ENCODE results near the gene LDB3.

The LDB3 gene

GRCh38 chr10:86659721-86660453, 8.4 kb upstream of the LDB3 start:
- no peak for DNase-seq (ENCODE audit: low read depth)
- TF ChIP-seq, protein P1, sequence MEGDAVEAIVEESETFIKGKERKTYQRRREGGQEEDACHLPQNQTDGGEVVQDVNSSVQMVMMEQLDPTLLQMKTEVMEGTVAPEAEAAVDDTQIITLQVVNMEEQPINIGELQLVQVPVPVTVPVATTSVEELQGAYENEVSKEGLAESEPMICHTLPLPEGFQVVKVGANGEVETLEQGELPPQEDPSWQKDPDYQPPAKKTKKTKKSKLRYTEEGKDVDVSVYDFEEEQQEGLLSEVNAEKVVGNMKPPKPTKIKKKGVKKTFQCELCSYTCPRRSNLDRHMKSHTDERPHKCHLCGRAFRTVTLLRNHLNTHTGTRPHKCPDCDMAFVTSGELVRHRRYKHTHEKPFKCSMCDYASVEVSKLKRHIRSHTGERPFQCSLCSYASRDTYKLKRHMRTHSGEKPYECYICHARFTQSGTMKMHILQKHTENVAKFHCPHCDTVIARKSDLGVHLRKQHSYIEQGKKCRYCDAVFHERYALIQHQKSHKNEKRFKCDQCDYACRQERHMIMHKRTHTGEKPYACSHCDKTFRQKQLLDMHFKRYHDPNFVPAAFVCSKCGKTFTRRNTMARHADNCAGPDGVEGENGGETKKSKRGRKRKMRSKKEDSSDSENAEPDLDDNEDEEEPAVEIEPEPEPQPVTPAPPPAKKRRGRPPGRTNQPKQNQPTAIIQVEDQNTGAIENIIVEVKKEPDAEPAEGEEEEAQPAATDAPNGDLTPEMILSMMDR (conservative IDR thresholded peaks at IDR 0.05; ENCODE audit: low read depth, low read length) = no peak
- no peak overlapping the region for H3K4me3 ChIP-seq (ENCODE audit: low read length)

DNA sequence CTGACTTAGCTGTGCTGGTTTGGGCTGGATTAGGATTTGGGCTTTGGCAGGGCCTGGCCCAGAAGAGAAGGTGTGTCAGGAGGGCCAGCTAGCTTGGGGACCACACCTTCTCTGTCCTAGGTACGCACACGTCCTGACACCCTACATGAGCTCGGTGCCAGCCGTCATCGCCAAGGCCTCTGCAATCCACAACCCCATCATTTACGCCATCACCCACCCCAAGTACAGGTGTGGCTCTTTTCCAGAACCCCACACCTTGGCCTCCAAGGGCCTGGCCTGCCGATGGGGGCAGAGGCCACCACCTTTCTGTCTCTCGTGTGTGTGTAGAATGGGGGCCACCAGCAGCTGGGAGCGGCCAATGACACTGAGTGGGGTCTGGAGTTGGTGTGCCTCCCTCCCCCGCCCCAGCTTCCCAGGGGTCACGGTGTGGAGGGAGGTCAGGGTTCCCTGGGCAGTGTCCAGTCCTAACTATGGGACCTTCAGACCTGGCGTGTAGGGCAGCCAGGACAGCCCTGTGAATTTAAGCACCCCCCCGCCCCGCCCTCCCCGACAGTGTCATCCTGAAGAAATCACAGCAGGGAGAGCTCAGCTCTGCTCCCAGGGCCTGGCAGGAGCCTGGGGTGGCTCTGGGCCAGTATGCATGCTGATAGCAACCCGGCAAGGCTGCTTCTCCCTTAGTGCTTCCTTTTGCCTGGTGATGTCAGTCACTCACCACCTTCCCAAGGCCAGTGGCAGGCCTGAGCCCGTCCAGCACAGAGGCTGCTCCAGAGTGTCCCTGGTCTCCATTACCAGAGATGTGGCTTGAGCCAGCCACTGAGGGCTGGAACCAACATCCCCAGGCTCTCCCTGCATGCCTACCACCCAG, 6.9 kb upstream of the LDB3 start:
- no peak for DNase-seq (ENCODE audit: low read depth)
- TF ChIP-seq, protein P1 (conservative IDR thresholded peaks at IDR 0.05; ENCODE audit: low read depth, low read length) = no peak
- H3K4me3 ChIP-seq (ENCODE audit: low read length) = no peak overlapping the region

DNA sequence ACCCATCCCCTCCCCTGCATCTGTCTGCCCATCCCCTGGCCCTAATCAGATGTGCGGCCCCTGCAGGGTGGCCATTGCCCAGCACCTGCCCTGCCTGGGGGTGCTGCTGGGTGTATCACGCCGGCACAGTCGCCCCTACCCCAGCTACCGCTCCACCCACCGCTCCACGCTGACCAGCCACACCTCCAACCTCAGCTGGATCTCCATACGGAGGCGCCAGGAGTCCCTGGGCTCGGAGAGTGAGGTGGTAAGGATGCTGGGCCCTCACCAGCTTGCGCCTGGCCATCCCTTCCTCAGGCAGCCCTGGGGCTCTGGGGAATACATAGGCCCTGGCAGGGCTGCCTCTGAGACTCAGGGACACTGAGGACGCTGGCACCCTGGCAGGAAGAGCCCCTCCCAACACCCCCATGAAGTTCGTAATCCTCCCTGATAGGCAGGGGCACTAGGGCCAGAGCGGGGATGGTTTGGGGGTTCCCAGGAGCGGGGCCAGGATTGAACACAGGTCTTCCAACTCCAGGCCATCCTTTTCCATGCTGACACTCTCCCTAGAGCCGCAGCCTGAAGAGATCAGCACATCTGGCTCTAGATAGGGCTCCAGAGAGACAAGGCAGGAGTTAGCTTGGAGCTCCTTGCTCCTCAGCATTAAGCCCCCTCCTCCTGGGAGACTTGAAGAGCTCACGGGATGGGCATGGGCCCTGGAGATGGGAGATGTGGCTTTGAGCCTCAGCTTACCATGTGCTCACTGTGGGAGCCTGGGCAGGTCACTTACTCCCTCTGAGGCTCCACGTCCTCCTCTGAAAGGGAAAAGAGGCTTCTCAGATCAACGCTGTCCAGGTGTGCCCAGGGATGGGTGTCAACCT, 5.9 kb upstream of the LDB3 start:
- TF ChIP-seq, protein P1 (conservative IDR thresholded peaks at IDR 0.05; ENCODE audit: low read depth, low read length) = no peak
- H3K4me3 ChIP-seq (ENCODE audit: low read length) = no peak overlapping the region
- no peak for DNase-seq (ENCODE audit: low read depth)

DNA sequence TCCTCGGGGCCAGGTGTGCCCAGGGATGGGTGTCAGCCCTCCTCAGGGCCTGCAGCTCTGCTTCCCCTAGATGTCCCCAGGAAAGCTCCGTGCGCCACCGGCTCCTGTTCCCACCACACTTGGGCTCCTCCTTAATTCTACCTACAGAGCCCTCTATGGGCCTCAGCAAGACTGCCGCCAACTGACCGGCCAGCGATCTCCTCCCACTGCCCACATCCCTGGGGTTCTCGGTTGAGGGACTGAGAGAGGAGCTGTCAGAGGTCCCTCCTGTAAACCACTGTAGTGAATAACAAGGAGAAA, 5.3 kb upstream of the LDB3 start:
- TF ChIP-seq, protein P1 (conservative IDR thresholded peaks at IDR 0.05; ENCODE audit: low read depth, low read length) = no peak
- H3K4me3 ChIP-seq (ENCODE audit: low read length) = no peak overlapping the region
- no peak for DNase-seq (ENCODE audit: low read depth)

GRCh38 chr10:86663576-86664339, 4.6 kb upstream of the LDB3 start:
- no peak overlapping the region for H3K4me3 ChIP-seq (ENCODE audit: low read length)
- no peak for DNase-seq (ENCODE audit: low read depth)
- TF ChIP-seq, protein P1 (conservative IDR thresholded peaks at IDR 0.05; ENCODE audit: low read depth, low read length) = no peak

- no peak for DNase-seq (ENCODE audit: low read depth)
- TF ChIP-seq, protein P1 (conservative IDR thresholded peaks at IDR 0.05; ENCODE audit: low read depth, low read length) = no peak
- no peak overlapping the region for H3K4me3 ChIP-seq (ENCODE audit: low read length)
Observed at GRCh38 chr10:86664341-86665217, 3.7 kb upstream of the LDB3 start.
